Measurements from ENCODE around the gene COG5.

- TF ChIP-seq CTCF (IDR thresholded peaks at IDR 0.05) (no peak), POLR2AphosphoS5 (IDR thresholded peaks at IDR 0.05; ENCODE audit: low read depth, low read length) (no peak), SIN3A (IDR thresholded peaks at IDR 0.05; ENCODE audit: borderline replicate concordance, insufficient read depth, low read depth, low read length) (no peak), TCF7L2 (IDR thresholded peaks at IDR 0.05; ENCODE audit: low read depth, low read length) (no peak)
- TF ChIP-seq, protein P1, sequence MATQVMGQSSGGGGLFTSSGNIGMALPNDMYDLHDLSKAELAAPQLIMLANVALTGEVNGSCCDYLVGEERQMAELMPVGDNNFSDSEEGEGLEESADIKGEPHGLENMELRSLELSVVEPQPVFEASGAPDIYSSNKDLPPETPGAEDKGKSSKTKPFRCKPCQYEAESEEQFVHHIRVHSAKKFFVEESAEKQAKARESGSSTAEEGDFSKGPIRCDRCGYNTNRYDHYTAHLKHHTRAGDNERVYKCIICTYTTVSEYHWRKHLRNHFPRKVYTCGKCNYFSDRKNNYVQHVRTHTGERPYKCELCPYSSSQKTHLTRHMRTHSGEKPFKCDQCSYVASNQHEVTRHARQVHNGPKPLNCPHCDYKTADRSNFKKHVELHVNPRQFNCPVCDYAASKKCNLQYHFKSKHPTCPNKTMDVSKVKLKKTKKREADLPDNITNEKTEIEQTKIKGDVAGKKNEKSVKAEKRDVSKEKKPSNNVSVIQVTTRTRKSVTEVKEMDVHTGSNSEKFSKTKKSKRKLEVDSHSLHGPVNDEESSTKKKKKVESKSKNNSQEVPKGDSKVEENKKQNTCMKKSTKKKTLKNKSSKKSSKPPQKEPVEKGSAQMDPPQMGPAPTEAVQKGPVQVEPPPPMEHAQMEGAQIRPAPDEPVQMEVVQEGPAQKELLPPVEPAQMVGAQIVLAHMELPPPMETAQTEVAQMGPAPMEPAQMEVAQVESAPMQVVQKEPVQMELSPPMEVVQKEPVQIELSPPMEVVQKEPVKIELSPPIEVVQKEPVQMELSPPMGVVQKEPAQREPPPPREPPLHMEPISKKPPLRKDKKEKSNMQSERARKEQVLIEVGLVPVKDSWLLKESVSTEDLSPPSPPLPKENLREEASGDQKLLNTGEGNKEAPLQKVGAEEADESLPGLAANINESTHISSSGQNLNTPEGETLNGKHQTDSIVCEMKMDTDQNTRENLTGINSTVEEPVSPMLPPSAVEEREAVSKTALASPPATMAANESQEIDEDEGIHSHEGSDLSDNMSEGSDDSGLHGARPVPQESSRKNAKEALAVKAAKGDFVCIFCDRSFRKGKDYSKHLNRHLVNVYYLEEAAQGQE (IDR thresholded peaks at IDR 0.05; ENCODE audit: insufficient read depth in 1 of 2, low read depth in 2 of 2, low read length in 1 of 2) = no peak
Measured at GRCh38 chr7:107274506-107274905, 289.2 kb downstream of the COG5 start.
